GM12875 (cell line): Measurements from ENCODE around the gene SMC4.
"Not testable (repeated sequence)": the region's sequence is repeated elsewhere in the genome, so short reads cannot be mapped to it uniquely, and the experiment has no call there.

Experiments used
- H3K4me3 ChIP-seq: one replicate; pipeline ENCODE4 v1.5.1; 2011; ENCODE audit warnings: low read depth, low read length, control low read depth
- CTCF ChIP-seq: IDR thresholded peaks from 2 replicates; pipeline ENCODE4 v1.5.1; 2011; ENCODE audit warnings: low read depth, mild to moderate bottlenecking, control low read depth, inconsistent platforms, low read length, moderate library complexity, borderline replicate concordance; ENCODE audit not compliant: insufficient read depth

The SMC4 gene

DNA sequence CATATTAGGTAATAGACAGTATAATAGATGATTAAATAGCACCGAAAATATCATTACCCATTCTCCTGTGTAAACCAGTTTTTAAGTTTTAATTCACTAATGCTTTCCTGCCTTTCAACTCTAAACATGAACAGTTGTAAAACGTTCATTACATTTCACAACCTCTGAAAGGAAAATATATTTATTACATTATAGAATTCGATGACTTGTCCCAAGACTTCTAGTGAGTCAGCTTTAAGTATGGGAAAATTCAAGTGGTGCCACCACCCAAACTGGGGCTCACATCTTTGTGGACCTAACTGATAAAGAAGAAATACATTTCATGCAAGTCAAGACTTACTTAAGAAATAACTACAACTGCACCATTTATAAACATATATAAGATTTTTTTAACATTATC lies 48.1 kb downstream of the SMC4 start:
- TF ChIP-seq CTCF: no peak
- H3K4me3 ChIP-seq: no peak overlapping the region

DNA sequence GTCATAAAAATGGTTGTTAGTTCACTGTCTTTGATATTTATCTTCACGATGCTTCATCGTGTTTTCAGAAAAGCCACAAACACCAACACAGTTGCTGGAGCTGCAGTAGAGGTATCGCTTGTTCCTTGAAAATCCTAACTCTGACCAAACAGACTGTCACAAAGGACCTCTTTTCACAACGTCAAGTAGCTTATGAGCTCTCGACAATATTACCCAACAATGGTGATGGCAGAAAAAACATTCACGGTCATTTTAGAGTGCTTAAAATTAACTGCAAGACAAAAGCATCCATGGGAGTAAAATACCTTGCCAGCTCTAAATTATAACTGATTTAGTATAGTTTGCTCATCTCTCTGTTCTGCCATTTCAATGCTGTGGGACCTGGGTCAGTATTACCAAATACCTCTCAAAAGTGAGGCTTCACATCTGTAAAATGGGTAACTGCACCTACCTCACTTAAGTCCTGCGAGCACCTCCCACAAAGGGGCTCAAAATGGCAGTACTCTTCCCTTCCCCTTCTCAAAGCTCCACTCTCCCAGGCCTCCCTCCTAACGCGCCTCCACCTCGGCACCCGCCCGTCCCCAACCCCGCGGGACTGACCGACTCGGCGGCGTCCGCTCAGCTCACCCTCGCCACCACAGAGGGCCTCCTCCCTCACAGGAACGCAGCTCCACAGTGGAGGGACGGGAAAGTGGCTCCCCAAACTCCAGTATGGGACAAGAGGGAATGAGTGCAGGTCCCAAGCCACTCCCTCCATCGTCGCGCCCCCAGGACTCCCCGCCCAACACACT lies 49.6 kb downstream of the SMC4 start:
- peak overlapping the region; percentile 72 for H3K4me3 ChIP-seq

DNA sequence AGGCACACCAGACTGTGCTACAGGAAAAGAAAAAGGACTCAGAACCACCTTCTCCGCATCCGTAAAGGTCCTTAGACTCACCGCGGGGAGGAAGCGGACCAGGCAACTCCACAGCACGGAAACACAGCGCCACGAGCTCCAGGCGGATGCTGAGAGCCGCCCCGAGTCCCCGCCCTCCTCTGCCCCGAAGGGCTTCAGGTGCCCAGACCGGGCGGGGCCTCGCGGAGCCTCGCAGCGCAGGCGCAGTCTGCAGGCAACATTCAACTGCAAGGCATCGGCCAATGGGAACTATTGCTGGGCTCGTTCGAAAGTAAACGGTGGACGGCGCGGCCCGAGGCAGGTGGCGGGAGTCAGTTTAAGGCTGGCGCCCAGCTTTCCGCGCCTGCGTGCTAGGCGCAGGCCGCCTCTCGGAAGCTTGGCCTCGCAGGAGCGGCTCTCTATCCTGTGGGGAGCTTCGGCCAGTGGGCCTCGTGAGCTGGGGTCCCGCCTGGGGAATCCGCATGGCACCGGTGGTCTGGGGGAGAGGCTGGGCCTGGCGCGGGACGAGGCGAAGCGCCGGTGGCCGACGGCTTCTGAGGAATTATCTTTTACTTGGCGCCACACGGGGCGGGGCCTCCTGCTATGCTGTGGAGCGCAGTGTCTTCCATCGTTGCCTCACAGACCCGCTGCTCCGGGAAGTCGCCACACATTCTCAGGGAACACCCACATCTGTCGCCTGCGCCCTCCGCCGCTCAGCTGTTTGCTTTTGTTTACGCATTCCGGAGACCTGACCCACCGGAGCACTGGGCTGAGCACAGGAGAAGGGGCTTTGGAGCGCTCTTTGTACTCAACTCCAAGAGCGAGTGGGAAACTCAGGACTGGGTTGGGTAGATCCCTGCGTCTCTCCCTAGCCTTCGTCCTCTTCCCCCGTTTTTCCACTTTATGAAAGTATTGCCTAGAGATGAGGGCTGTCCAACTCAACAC lies 50.5 kb downstream of the SMC4 start, which contains the start of gene TRIM59:
TSS of gene TRIM59 (minus strand) at position 151 of the 963 bp plus-strand sequence. CDS start 10,603 bp downstream, outside the sequence.
- H3K4me3 ChIP-seq: peak within 1 kb of the TSS; percentile 72
- peak; percentile 23; the same call in 1 of the 2 replicates for TF ChIP-seq CTCF

More for the DNA sequence above, 49.6 kb downstream of the SMC4 start:
- TF ChIP-seq CTCF: no peak

DNA sequence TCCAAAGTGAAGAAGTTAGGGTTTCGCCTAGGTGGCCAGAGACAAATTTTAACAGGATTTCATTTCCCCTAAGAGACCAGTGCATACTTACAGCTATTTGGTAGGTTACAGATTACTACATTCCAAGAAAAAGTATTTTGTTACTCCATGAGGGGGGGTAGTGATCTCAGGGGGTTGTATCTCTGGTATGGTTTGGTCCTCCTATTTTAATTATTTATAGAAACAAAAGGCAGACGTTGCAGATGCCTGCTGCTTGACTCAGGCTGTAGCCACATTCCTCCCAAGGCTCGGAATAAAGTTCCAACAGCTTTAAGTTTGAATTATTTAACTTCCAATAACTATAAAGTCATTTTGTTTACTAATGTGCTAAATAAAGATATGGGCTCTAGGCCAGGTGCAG lies 51.4 kb downstream of the SMC4 start:
- no peak overlapping the region for H3K4me3 ChIP-seq
- TF ChIP-seq CTCF: no peak

GRCh38 chr3:160451602-160452001 lies 52.2 kb downstream of the SMC4 start:
- H3K4me3 ChIP-seq: no peak overlapping the region
- no peak for TF ChIP-seq CTCF

DNA sequence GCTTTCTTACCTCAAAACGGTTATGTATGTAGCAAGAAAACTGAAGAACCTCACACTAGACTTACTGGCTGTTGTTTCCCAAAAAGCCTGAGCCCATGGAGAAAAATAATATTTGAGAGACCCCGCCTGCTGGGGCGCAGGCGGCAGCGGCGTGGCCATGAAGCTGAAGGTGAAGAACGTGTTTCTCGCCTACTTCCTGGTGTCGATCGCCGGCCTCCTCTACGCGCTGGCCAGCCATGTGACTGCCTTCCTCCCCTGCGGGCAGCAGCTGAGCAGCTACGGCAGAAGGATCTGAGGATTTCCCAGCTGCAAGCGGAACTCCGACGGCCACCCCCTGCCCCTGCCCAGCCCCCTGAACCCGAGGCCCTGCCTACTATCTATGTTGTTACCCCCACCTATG lies 52.8 kb downstream of the SMC4 start:
- H3K4me3 ChIP-seq: not testable (repeated sequence)

DNA sequence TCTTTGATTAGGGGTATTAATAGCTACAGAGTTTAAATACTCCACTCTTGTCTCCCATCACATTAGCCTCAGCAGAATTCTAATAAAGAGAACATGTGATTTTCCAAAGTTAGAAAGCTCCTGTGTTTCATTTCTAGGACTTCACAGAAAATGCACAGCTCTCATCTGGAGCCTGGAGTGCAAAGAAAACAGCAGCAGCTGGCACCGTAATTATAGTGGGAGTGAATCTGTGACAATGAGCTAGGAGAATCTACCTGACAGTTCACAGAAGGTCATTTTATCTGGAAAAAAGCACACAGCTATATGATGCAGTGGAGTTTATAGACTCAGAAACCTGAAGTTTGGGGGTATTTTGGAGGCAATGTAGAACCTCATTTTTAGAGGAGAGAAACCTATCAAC lies 55.5 kb downstream of the SMC4 start:
- no peak overlapping the region for H3K4me3 ChIP-seq
- TF ChIP-seq CTCF: no peak
